Lower lobe of right lung (tissue), 2 donors: ENCODE measurements around the gene ESD. TPM values are rescaled to one million over a fixed set of nuclear protein-coding genes. Genes with fewer than 3 reads are reported as not detected.

Experiments
- ATAC-seq, 2 donors: fragments of 200-7000 bp; cut with Tn5 transposase; one replicate each; pipeline ENCODE4 v1.9.1; 2020 to 2022; ENCODE audit warnings: mild to moderate bottlenecking in 2 of 2, moderate library complexity in 2 of 2
- DNase-seq: peaks from one replicate; pipeline ENCODE4 v3.0.0-alpha.2; 2020
- H3K27ac ChIP-seq: fragments of 200-600 bp; one replicate; pipeline ENCODE4 v1.8.0; 2022
- H3K27me3 ChIP-seq: fragments of 200-600 bp; one replicate; pipeline ENCODE4 v1.8.0; 2022; ENCODE audit warnings: low read depth
- H3K36me3 ChIP-seq: fragments of 200-600 bp; one replicate; pipeline ENCODE4 v1.8.0; 2022; ENCODE audit warnings: mild to moderate bottlenecking
- H3K4me1 ChIP-seq: fragments of 200-600 bp; one replicate; pipeline ENCODE4 v1.8.0; 2022
- H3K4me3 ChIP-seq: fragments of 200-600 bp; one replicate; pipeline ENCODE4 v1.8.0; 2022; ENCODE audit warnings: mild to moderate bottlenecking
- H3K9me3 ChIP-seq: fragments of 200-600 bp; one replicate; pipeline ENCODE4 v1.8.0; 2022
- intact Hi-C: fragments of 100-400 bp; cut with DNase I; formaldehyde crosslinking; loops from one replicate; pipeline ENCODE4 v1.11.0; 2022
- total RNA-seq: library from RNA; stranded (reverse); fragmentation: NEBNext Ultra II Directional; extraction: Animal tissue kit (Norgen Biotek cat#: 25700); gene quantifications from one replicate; pipeline ENCODE4 v1.2.1, GENCODE V29; 2021
- TF ChIP-seq, protein P1 (sequence below): fragments of 200-600 bp; IDR thresholded peaks from one replicate; pipeline ENCODE4 v1.8.0; 2022; ENCODE audit warnings: antibody characterized with exemption, mild to moderate bottlenecking
- donor health status: DM: no; HTN: yes; CAD: no; lungs with severe emphysema.

ESD gene
- total RNA-seq, 1 donor from 2014 or later, result 94.6 TPM

DNA sequence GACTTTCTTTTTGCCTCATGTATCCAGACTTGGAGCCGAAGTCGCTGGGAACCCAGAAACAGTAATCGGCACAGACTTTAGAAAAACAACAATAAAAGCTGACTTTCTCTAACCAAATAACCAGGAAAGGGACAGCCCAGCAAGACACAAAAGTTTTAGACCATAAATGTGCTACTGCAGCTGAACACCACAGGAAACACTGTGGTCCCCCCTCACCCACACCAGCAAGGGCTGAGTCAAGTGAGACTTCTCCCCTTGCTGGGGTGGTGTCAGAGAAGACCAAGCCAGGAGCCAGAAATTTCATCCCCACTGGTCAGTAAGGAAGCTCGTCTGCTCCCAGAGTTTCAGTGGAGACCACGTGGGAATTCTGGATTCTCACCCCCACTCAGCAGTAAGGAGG lies 70.6 kb downstream of the ESD start:
- intact Hi-C loops, result no loop called here
- TF ChIP-seq, protein P1, sequence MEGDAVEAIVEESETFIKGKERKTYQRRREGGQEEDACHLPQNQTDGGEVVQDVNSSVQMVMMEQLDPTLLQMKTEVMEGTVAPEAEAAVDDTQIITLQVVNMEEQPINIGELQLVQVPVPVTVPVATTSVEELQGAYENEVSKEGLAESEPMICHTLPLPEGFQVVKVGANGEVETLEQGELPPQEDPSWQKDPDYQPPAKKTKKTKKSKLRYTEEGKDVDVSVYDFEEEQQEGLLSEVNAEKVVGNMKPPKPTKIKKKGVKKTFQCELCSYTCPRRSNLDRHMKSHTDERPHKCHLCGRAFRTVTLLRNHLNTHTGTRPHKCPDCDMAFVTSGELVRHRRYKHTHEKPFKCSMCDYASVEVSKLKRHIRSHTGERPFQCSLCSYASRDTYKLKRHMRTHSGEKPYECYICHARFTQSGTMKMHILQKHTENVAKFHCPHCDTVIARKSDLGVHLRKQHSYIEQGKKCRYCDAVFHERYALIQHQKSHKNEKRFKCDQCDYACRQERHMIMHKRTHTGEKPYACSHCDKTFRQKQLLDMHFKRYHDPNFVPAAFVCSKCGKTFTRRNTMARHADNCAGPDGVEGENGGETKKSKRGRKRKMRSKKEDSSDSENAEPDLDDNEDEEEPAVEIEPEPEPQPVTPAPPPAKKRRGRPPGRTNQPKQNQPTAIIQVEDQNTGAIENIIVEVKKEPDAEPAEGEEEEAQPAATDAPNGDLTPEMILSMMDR, result no peak
- no peak for DNase-seq
- no peaks in the 10 kb centered on the region for H3K27me3 ChIP-seq
- H3K36me3 ChIP-seq, result peaks cover 78% of the 10 kb centered on the region
- ATAC-seq, result no peak
- H3K27ac ChIP-seq, result no peak overlapping the region
- H3K4me1 ChIP-seq, result no peaks in the 10 kb centered on the region
- no peak overlapping the region for H3K4me3 ChIP-seq
- no peaks in the 10 kb centered on the region for H3K9me3 ChIP-seq

Other genes starting within 250 kb of the ESD start
- gene LRCH1, start 244.0 kb downstream of the ESD start, total RNA-seq, result 25.9 TPM
- 0.32 TPM for gene HTR2A, start 99.9 kb upstream of the ESD start, total RNA-seq